CD14-positive monocyte (primary cell): ENCODE results near the gene TSSK3. TPM values are rescaled to one million over a fixed set of nuclear protein-coding genes. Genes with fewer than 3 reads are reported as not detected.

Experiments
- DNase-seq, 3 donors: peaks; one replicate each; pipeline ENCODE4 v3.0.0-alpha.2; 2011 to 2022
- H2AFZ ChIP-seq: 2 replicates; pipeline ENCODE4 v1.6.0; 2012; ENCODE audit warnings: mild to moderate bottlenecking, low read depth, low read length, inconsistent platforms; ENCODE audit not compliant: insufficient read depth, poor library complexity, severe bottlenecking
- H3K27ac ChIP-seq, 2 donors: 1 replicate in 1 of 2; 2 replicates in 1 of 2; pipeline ENCODE4 v1.5.1; 2012 to 2013; ENCODE audit warnings: low read length in 2 of 2, control low read depth in 1 of 2, inconsistent platforms in 1 of 2, low read depth in 1 of 2, mild to moderate bottlenecking in 1 of 2
- H3K27me3 ChIP-seq, 2 donors: one replicate each; pipeline versions ENCODE4 v1.6.0 to v1.6.1; 2011 to 2013; ENCODE audit warnings: low read length in 2 of 2; ENCODE audit not compliant: control insufficient read depth in 2 of 2, insufficient read depth in 2 of 2
- H3K36me3 ChIP-seq, 2 donors: replicated peaks in 1 of 2; 1 replicate in 1 of 2; 2 replicates in 1 of 2; pipeline versions ENCODE4 v1.5.1 to v1.6.1; 2012 to 2013; ENCODE audit warnings: low read length in 2 of 2, control low read depth in 1 of 2, inconsistent platforms in 1 of 2, mild to moderate bottlenecking in 1 of 2; ENCODE audit not compliant: insufficient read depth in 2 of 2, control insufficient read depth in 1 of 2
- H3K4me1 ChIP-seq, 2 donors: 1 replicate in 1 of 2; 2 replicates in 1 of 2; pipeline versions ENCODE4 v1.5.1 to v1.6.1; 2012 to 2013; ENCODE audit warnings: low read length in 2 of 2, control low read depth in 1 of 2, inconsistent platforms in 1 of 2, mild to moderate bottlenecking in 1 of 2, moderate library complexity in 1 of 2; ENCODE audit not compliant: insufficient read depth in 2 of 2, control insufficient read depth in 1 of 2
- H3K4me2 ChIP-seq: replicated peaks from 2 replicates; pipeline ENCODE3; 2012; ENCODE audit warnings: low read length, moderate library complexity, mild to moderate bottlenecking; ENCODE audit not compliant: poor library complexity, severe bottlenecking; ENCODE audit errors: extremely low read depth
- H3K4me3 ChIP-seq, 3 experiments: fragments of 200-600 bp in 1 of 3; sonication (generic) in 1 of 3; replicated peaks in 1 of 3; 1 replicate in 2 of 3; 2 replicates in 1 of 3; pipeline ENCODE4 v1.5.1; 2011 to 2013; ENCODE audit warnings: low read length in 3 of 3, mild to moderate bottlenecking in 3 of 3, control low read depth in 2 of 3, low read depth in 2 of 3, inconsistent platforms in 1 of 3, moderate library complexity in 1 of 3
- H3K79me2 ChIP-seq: 2 replicates; pipeline ENCODE4 v1.6.0; 2012; ENCODE audit warnings: mild to moderate bottlenecking, control low read depth, inconsistent platforms, low read length, moderate library complexity; ENCODE audit not compliant: insufficient read depth
- H3K9ac ChIP-seq: 2 replicates; pipeline ENCODE4 v1.6.0; 2017; ENCODE audit warnings: low read length, mild to moderate bottlenecking; ENCODE audit not compliant: insufficient read depth, poor library complexity, severe bottlenecking
- H3K9me3 ChIP-seq, 2 donors: replicated peaks in 1 of 2; 1 replicate in 1 of 2; 2 replicates in 1 of 2; pipeline versions ENCODE4 v1.5.1 to v1.6.1; 2012 to 2013; ENCODE audit warnings: low read length in 2 of 2, control low read depth in 1 of 2; ENCODE audit not compliant: control insufficient read depth in 1 of 2, insufficient read depth in 1 of 2
- H4K20me1 ChIP-seq: 2 replicates; pipeline ENCODE4 v1.6.0; 2012; ENCODE audit warnings: mild to moderate bottlenecking, low read length, control low read depth, moderate library complexity; ENCODE audit not compliant: insufficient read depth
- H3K27ac Mint-ChIP-seq, 7 donors: one replicate each; pipeline ENCODE4 v1.8.0; 2020; ENCODE audit warnings: mild to moderate bottlenecking in 7 of 7, mixed read lengths in 7 of 7, moderate library complexity in 6 of 7, inconsistent platforms in 2 of 7
- H3K27me3 Mint-ChIP-seq, 3 donors: one replicate each; pipeline ENCODE4 v1.8.0; 2021 to 2022; ENCODE audit warnings: low read depth in 3 of 3, mild to moderate bottlenecking in 3 of 3, mixed read lengths in 3 of 3, moderate library complexity in 3 of 3, inconsistent platforms in 1 of 3
- H3K36me3 Mint-ChIP-seq, 2 donors: one replicate each; pipeline ENCODE4 v1.8.0; 2020; ENCODE audit warnings: mixed read lengths in 2 of 2, inconsistent platforms in 1 of 2, mild to moderate bottlenecking in 1 of 2
- H3K4me1 Mint-ChIP-seq: one replicate; pipeline ENCODE4 v1.8.0; 2020; ENCODE audit warnings: mild to moderate bottlenecking, mixed read lengths
- H3K4me3 Mint-ChIP-seq, 2 donors: one replicate each; pipeline ENCODE4 v1.8.0; 2020; ENCODE audit warnings: mild to moderate bottlenecking in 2 of 2, mixed read lengths in 2 of 2, moderate library complexity in 1 of 2
- H3K9me3 Mint-ChIP-seq, 7 donors: one replicate each; pipeline ENCODE4 v1.8.0; 2020 to 2022; ENCODE audit warnings: mixed read lengths in 7 of 7, mild to moderate bottlenecking in 6 of 7, moderate library complexity in 6 of 7, inconsistent platforms in 2 of 7
- WGBS: methylation state at CpG from one replicate; pipeline ENCODE4 v1.1.5; 2013; ENCODE audit warnings: missing lambda C conversion rate; ENCODE audit not compliant: insufficient coverage; 5-methylcytosine and 5-hydroxymethylcytosine counted together
- intact Hi-C, 2 donors: fragments of 100-400 bp; cut with micrococcal nuclease; formaldehyde crosslinking; loops; one replicate each; pipeline versions ENCODE4 v1.15.0 to v1.15.1; 2023
- polyA plus RNA-seq, 3 donors: library from polyadenylated mRNA; depleted of rRNA in 1 of 3; unstranded in 2 of 3; stranded (reverse) in 1 of 3; fragments of 300-500 nt in 2 of 3; fragments of >200 nt in 1 of 3; fragmentation: Illumina TruSeq in 2 of 3; gene quantifications; 1 replicate in 2 of 3; 2 replicates in 1 of 3; pipeline ENCODE4 v1.2.3, GENCODE V29; 2012 to 2021
- TF ChIP-seq, protein P1 (sequence below): fragments of 200-600 bp; IDR thresholded peaks from one replicate; pipeline ENCODE4 v1.8.0; 2022; ENCODE audit warnings: antibody characterized with exemption, mild to moderate bottlenecking

Gene TSSK3
- polyA plus RNA-seq, 3 donors, result 0.35 to 1.1 (median 0.65) TPM

DNA sequence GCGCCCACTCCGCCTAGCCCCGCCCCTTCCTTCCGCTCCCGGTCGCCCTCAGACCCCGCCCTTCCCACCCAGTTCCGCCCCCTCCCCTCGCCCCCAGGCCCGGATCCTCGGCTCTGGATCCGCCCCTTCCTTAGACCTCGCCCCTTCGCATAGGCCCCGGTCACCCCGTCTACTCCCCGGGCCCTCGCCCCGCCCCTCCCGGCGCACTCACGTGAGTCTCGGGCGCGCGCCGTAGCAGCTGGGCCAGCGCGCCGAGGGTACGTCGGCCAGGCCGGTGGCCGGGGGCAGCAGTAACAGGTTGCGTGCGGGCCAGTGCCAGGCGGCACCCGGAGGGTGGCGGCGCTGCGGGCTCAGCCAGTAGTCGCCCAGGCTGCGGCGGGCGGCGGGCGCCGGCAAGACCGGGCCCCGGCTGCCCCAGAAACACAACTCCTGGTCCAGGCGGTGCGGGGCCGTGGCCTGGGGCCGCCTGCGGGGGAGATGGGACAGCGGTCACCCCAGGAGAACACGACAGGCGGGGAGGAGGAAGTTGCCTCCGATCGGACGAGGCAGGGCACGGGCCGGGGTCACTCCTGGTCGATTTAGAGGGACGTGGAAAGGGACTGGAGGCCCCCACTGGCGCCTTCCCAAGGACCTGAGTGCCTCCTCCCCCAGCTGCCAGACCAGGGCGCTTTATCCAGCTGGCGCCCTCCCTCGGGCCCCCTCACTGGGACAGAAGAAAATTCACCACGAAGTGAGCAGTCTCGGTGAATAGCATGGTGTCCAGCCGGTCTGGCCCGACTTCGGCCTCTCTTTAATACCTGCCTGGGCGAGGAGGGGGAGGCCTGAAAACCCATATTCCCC lies 10.7 kb upstream of the TSSK3 start:
- Mint-ChIP-seq H3K9me3 (peaks cover 2 to 9% (median 4%) of the 10 kb centered on the region in 7 donors), H3K27ac (peak overlapping the region; percentile 61 to 97 (median 91)), H3K36me3 (peaks cover 8 to 26% of the 10 kb centered on the region in 2 donors), H3K27me3 (peaks cover 30 to 34% (median 31%) of the 10 kb centered on the region in 3 donors), H3K4me3 (peak overlapping the region; percentile 79 to 86), H3K4me1 (peaks cover 62% of the 10 kb centered on the region)
- peak overlapping the region; percentile 76 for H2AFZ ChIP-seq
- H3K27ac ChIP-seq, result peak overlapping the region; percentile 63 to 88
- intact Hi-C loops, result loop anchor here (1.0 to 5.0 kb wide), 3 partner anchors 12 to 41 kb away; partner anchors contain the start of genes BSDC1 (in 1 of the 2) and MARCKSL1 (in 1 of the 2)
- no peaks in the 10 kb centered on the region for H3K79me2 ChIP-seq
- peaks cover 58 to 65% of the 10 kb centered on the region in 2 donors for H3K4me1 ChIP-seq
- TF ChIP-seq, protein P1, sequence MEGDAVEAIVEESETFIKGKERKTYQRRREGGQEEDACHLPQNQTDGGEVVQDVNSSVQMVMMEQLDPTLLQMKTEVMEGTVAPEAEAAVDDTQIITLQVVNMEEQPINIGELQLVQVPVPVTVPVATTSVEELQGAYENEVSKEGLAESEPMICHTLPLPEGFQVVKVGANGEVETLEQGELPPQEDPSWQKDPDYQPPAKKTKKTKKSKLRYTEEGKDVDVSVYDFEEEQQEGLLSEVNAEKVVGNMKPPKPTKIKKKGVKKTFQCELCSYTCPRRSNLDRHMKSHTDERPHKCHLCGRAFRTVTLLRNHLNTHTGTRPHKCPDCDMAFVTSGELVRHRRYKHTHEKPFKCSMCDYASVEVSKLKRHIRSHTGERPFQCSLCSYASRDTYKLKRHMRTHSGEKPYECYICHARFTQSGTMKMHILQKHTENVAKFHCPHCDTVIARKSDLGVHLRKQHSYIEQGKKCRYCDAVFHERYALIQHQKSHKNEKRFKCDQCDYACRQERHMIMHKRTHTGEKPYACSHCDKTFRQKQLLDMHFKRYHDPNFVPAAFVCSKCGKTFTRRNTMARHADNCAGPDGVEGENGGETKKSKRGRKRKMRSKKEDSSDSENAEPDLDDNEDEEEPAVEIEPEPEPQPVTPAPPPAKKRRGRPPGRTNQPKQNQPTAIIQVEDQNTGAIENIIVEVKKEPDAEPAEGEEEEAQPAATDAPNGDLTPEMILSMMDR, result peak; percentile 4
- no peaks in the 10 kb centered on the region for H4K20me1 ChIP-seq
- H3K36me3 ChIP-seq, result no peaks in the 10 kb centered on the region
- H3K4me2 ChIP-seq, result peak overlapping the region; percentile 79
- peak overlapping the region; percentile 36 to 74 (median 41) for H3K4me3 ChIP-seq
- peaks cover 3 to 15% of the 10 kb centered on the region in 2 donors for H3K27me3 ChIP-seq
- H3K9ac ChIP-seq, result peak overlapping the region; percentile 89
- peak; percentile 89 to 95 (median 92) for DNase-seq
- peaks cover 0 to 5% of the 10 kb centered on the region in 2 donors for H3K9me3 ChIP-seq
- WGBS, result 3% methylated on average over 67 of the region's 75 CpGs

DNA sequence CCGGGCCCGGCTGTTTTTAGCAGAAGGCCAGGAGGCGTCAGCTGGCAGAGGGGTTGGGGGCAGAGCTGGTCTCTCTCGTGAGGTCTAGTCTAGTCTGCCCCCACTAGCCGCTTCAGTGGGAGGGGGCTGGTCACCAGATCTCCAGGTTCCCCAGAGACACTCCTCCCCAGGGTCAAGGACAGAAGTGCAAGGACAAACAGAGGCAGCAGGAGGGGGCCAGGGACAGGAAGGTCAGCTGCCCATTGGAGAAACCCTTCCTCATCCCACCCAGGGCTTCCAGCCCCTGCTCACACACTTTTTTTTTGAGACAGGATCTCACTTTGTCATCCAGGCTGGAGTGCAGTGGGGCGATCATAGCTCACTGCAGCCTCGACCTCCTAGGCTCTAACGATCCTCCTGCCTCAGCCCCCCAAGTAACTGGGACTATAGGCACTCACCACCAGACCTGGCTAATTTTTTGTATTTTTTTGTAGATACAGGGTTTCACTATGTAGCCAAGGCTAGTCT lies 10.0 kb upstream of the TSSK3 start:
- peaks cover 58 to 65% of the 10 kb centered on the region in 2 donors for H3K4me1 ChIP-seq
- no peaks in the 10 kb centered on the region for H3K36me3 ChIP-seq
- no CpG with 5 or more reads among the region's 8 CpGs for WGBS
- TF ChIP-seq, protein P1, result no peak
- Mint-ChIP-seq H3K4me1 (peaks cover 62% of the 10 kb centered on the region), H3K27ac (peak overlapping the region in 5 of 7 donors; percentile 40 to 90 (median 73)), H3K4me3 (peak overlapping the region; percentile 68 to 70), H3K9me3 (peaks cover 2 to 9% (median 4%) of the 10 kb centered on the region in 7 donors), H3K36me3 (peaks cover 8 to 26% of the 10 kb centered on the region in 2 donors), H3K27me3 (peaks cover 24 to 32% (median 28%) of the 10 kb centered on the region in 3 donors)
- H3K4me2 ChIP-seq, result peak overlapping the region; percentile 79
- intact Hi-C loops, result loop anchor here in 1 of 2 donors (5.0 kb wide), 1 partner anchor 40 kb away; the partner anchor contains the start of gene BSDC1
- H4K20me1 ChIP-seq, result no peaks in the 10 kb centered on the region
- peak overlapping the region; percentile 35 to 74 (median 41) for H3K4me3 ChIP-seq
- DNase-seq, result no peak
- no peaks in the 10 kb centered on the region for H3K79me2 ChIP-seq
- peak overlapping the region; percentile 76 for H2AFZ ChIP-seq
- peak overlapping the region; percentile 89 for H3K9ac ChIP-seq
- peaks cover 0 to 8% of the 10 kb centered on the region in 2 donors for H3K27me3 ChIP-seq
- peaks cover 0 to 5% of the 10 kb centered on the region in 2 donors for H3K9me3 ChIP-seq
- H3K27ac ChIP-seq, result peak overlapping the region; percentile 63 to 88
